ENCODE measurements around the gene KIAA0040.

The KIAA0040 gene

DNA sequence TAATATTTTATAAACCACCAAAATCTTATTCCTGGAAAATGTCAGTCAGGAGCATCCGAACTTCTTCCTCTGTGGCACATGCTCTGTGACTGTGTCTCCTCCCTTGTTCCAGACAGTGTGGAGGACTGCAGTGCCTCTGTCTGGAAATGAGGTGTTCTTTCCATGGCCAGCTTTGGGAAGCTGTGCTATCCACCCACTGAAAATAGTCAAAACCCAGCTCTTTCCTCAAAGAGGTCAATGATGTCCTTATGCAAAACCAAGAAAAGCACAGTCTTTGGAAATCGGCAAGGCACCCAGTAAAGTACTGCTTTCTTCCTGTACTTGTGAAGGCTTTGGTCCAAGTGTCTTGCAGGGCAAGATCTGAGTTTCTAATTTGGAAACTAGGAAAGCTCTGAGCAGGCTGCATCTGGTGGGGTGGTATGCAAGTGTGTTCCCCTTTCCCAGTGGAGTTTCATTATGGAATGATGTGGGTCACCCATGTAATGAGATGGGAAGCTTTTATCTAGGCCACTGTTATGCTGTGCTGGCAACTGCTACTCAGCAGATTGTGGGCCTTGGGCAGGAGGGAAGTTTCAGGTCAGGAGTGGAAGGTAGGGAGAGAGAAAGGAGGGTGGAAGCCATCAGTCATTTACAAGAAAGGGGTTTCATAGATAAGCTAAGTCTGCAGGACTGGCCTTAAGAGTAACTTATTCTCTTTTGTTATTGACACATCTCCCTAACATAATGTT lies 6.0 kb downstream of the KIAA0040 start:
- no peaks in the 10 kb centered on the region for H3K9me3 ChIP-seq (ENCODE audit: control insufficient read depth, low read length)
- 90 to 93% methylated on average over 2 of the region's 2 CpGs for WGBS, 2 experiments
- no peak overlapping the region for H3K27ac ChIP-seq (ENCODE audit: insufficient read depth, low read depth, low read length, poor library complexity, severe bottlenecking)
- no peak overlapping the region for H3K4me3 ChIP-seq (ENCODE audit: insufficient read depth, low read depth, low read length)
- H3K27me3 ChIP-seq (ENCODE audit: control insufficient read depth, insufficient read depth, low read length, poor library complexity, severe bottlenecking), result peaks cover 15% of the 10 kb centered on the region
- no peaks in the 10 kb centered on the region for H3K36me3 ChIP-seq (ENCODE audit: control insufficient read depth, insufficient read depth, low read length)
- peaks cover 5% of the 10 kb centered on the region for H3K4me1 ChIP-seq (ENCODE audit: control insufficient read depth, insufficient read depth, low read length)

DNA sequence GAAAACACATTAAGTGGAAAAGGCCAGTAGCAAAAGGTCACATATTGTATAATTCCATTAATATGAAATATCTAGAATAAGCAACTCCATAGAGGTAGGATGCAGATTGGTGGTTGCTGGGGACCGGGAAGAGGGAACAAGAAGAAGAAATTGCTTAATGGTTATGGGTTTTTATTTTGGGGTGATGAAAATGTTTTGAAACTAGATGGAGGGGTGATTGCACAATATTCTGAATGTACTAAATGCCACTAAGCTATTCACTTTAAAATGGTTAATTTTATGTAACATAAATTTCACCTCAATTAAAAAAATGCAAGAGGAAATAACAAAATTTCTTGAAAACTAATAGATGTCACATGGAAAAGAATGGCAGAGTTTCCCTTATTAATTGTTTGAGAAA lies 6.7 kb downstream of the KIAA0040 start:
- Histone ChIP-seq H3K27me3 (ENCODE audit: control insufficient read depth, insufficient read depth, low read length, poor library complexity, severe bottlenecking) (peaks cover 8% of the 10 kb centered on the region), H3K4me3 (ENCODE audit: insufficient read depth, low read depth, low read length) (no peak overlapping the region), H3K9me3 (ENCODE audit: control insufficient read depth, low read length) (no peaks in the 10 kb centered on the region), H3K4me1 (ENCODE audit: control insufficient read depth, insufficient read depth, low read length) (peaks cover 5% of the 10 kb centered on the region), H3K36me3 (ENCODE audit: control insufficient read depth, insufficient read depth, low read length) (no peaks in the 10 kb centered on the region), H3K27ac (ENCODE audit: insufficient read depth, low read depth, low read length, poor library complexity, severe bottlenecking) (no peak overlapping the region)
- 85 to 96% methylated on average over 1 of the region's 1 CpG for WGBS, 2 experiments

- Histone ChIP-seq H3K27ac (ENCODE audit: insufficient read depth, low read depth, low read length, poor library complexity, severe bottlenecking) (no peak overlapping the region), H3K4me3 (ENCODE audit: insufficient read depth, low read depth, low read length) (no peak overlapping the region), H3K4me1 (ENCODE audit: control insufficient read depth, insufficient read depth, low read length) (peaks cover 5% of the 10 kb centered on the region), H3K36me3 (ENCODE audit: control insufficient read depth, insufficient read depth, low read length) (no peaks in the 10 kb centered on the region), H3K27me3 (ENCODE audit: control insufficient read depth, insufficient read depth, low read length, poor library complexity, severe bottlenecking) (no peaks in the 10 kb centered on the region), H3K9me3 (ENCODE audit: control insufficient read depth, low read length) (no peaks in the 10 kb centered on the region)
- 86 to 88% methylated on average over 5 of the region's 5 CpGs for WGBS, 2 experiments
Measured at GRCh38 chr1:175183586-175183985, 9.0 kb downstream of the KIAA0040 start.

DNA sequence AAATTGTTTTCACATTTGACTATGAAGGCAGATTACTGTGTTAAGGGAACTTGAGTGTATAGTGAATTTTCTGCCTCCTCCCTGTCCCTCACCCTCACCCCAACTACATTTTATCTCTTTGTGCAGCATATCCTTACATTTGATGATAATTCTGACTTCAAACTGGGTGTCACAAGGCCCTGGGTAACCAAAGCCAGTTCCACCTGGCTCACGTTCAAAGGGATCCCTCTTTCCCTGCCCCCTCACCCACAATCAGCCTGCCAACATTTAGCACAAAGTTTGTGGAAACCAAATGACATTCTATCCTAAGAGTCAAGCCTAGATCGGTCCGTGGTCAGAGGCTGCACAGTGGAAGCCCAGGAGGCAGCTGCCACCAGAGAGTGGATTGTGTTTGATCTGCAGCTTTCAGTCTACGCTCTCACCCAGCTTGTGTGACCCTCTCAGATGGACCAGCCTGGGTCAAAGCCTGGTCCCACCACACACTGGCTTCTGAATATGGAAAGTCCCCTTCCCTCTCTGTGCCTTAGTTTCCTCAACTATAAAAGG lies 10.3 kb downstream of the KIAA0040 start:
- Histone ChIP-seq H3K27ac (ENCODE audit: insufficient read depth, low read depth, low read length, poor library complexity, severe bottlenecking) (no peak overlapping the region), H3K36me3 (ENCODE audit: control insufficient read depth, insufficient read depth, low read length) (no peaks in the 10 kb centered on the region), H3K4me3 (ENCODE audit: insufficient read depth, low read depth, low read length) (no peak overlapping the region), H3K9me3 (ENCODE audit: control insufficient read depth, low read length) (no peaks in the 10 kb centered on the region), H3K4me1 (ENCODE audit: control insufficient read depth, insufficient read depth, low read length) (peaks cover 5% of the 10 kb centered on the region), H3K27me3 (ENCODE audit: control insufficient read depth, insufficient read depth, low read length, poor library complexity, severe bottlenecking) (no peaks in the 10 kb centered on the region)
- 92 to 97% methylated on average over 4 of the region's 4 CpGs for WGBS, 2 experiments

DNA sequence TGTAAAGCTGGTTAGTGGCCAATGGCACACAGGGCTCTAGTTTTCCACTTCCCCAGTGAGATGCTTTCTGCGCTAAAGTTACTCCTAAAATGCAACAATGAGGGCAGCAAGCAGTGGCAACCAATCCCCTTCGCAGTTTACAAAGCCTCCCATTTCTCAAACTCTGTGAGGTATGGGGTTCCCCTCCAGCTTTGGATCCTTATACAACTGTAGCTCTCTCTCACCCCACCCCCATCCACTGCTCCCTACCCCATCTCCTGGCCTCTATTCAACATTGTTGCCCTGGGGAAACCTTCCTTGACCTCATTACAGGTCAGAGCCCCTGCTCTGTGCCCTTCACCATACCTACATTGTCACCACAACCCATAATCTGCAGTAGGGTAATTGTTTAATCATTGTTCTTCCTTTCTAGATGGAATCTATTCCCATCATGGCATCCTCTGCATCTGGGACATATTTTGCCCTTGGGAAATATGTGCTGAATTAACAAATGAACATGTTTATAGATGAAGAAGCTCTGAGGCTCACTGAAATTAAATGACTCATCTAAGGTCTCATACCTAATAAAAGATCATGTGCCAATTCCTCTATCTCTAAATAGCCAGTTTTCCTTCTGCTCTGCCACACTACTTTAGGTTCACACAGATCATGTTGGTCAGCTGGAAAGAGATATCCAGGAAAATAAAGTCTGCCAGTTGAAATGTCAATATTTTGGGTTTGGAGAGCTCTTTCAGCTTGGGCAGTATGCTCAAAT lies 12.6 kb downstream of the KIAA0040 start:
- H3K36me3 ChIP-seq (ENCODE audit: control insufficient read depth, insufficient read depth, low read length), result no peaks in the 10 kb centered on the region
- H3K4me1 ChIP-seq (ENCODE audit: control insufficient read depth, insufficient read depth, low read length), result peaks cover 5% of the 10 kb centered on the region
- H3K9me3 ChIP-seq (ENCODE audit: control insufficient read depth, low read length), result no peaks in the 10 kb centered on the region
- H3K27ac ChIP-seq (ENCODE audit: insufficient read depth, low read depth, low read length, poor library complexity, severe bottlenecking), result no peak overlapping the region
- WGBS, 2 experiments, result 92 to 100% methylated on average over 2 of the region's 2 CpGs
- H3K4me3 ChIP-seq (ENCODE audit: insufficient read depth, low read depth, low read length), result no peak overlapping the region
- no peaks in the 10 kb centered on the region for H3K27me3 ChIP-seq (ENCODE audit: control insufficient read depth, insufficient read depth, low read length, poor library complexity, severe bottlenecking)

DNA sequence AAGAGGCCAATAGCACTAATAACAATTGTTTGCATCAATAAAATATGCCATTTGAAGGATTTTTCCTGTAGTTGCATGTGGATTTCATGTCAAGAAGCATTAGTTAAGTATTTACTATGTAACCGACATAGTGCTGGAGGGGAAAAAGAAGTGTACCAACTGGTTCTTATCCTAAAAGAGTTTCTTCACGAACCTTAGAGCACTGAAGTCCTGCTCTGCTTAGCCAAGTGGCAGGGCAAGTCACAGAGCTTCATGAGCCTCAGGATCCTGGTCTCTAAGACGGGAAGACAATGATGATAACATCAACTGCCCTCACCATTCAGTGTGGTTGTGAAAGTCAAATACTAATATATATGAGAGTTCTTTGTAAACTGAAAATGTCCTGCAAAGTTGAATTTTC lies 14.1 kb downstream of the KIAA0040 start:
- H3K4me3 ChIP-seq (ENCODE audit: insufficient read depth, low read depth, low read length), result no peak overlapping the region
- H3K27me3 ChIP-seq (ENCODE audit: control insufficient read depth, insufficient read depth, low read length, poor library complexity, severe bottlenecking), result no peaks in the 10 kb centered on the region
- peaks cover 3% of the 10 kb centered on the region for H3K4me1 ChIP-seq (ENCODE audit: control insufficient read depth, insufficient read depth, low read length)
- H3K9me3 ChIP-seq (ENCODE audit: control insufficient read depth, low read length), result no peaks in the 10 kb centered on the region
- H3K27ac ChIP-seq (ENCODE audit: insufficient read depth, low read depth, low read length, poor library complexity, severe bottlenecking), result no peak overlapping the region
- H3K36me3 ChIP-seq (ENCODE audit: control insufficient read depth, insufficient read depth, low read length), result no peaks in the 10 kb centered on the region
- 91 to 98% methylated on average over 3 of the region's 3 CpGs for WGBS, 2 experiments

- H3K4me1 ChIP-seq (ENCODE audit: control insufficient read depth, insufficient read depth, low read length), result no peaks in the 10 kb centered on the region
- WGBS, 2 experiments, result 88 to 97% methylated on average over 1 of the region's 1 CpG
- no peaks in the 10 kb centered on the region for H3K9me3 ChIP-seq (ENCODE audit: control insufficient read depth, low read length)
- H3K27me3 ChIP-seq (ENCODE audit: control insufficient read depth, insufficient read depth, low read length, poor library complexity, severe bottlenecking), result no peaks in the 10 kb centered on the region
- no peak overlapping the region for H3K4me3 ChIP-seq (ENCODE audit: insufficient read depth, low read depth, low read length)
- no peaks in the 10 kb centered on the region for H3K36me3 ChIP-seq (ENCODE audit: control insufficient read depth, insufficient read depth, low read length)
- H3K27ac ChIP-seq (ENCODE audit: insufficient read depth, low read depth, low read length, poor library complexity, severe bottlenecking), result no peak overlapping the region
Measured at GRCh38 chr1:175178056-175178455, 14.5 kb downstream of the KIAA0040 start.

GRCh38 chr1:175176246-175176645 lies 16.3 kb downstream of the KIAA0040 start:
- no peaks in the 10 kb centered on the region for H3K27me3 ChIP-seq (ENCODE audit: control insufficient read depth, insufficient read depth, low read length, poor library complexity, severe bottlenecking)
- no peaks in the 10 kb centered on the region for H3K4me1 ChIP-seq (ENCODE audit: control insufficient read depth, insufficient read depth, low read length)
- no peaks in the 10 kb centered on the region for H3K9me3 ChIP-seq (ENCODE audit: control insufficient read depth, low read length)
- no peak overlapping the region for H3K27ac ChIP-seq (ENCODE audit: insufficient read depth, low read depth, low read length, poor library complexity, severe bottlenecking)
- no peak overlapping the region for H3K4me3 ChIP-seq (ENCODE audit: insufficient read depth, low read depth, low read length)
- H3K36me3 ChIP-seq (ENCODE audit: control insufficient read depth, insufficient read depth, low read length), result no peaks in the 10 kb centered on the region
- WGBS, 2 experiments, result 100% methylated on average over 1 of the region's 1 CpG; no CpG with 5 or more reads in 1 of the 2 experiments

- H3K36me3 ChIP-seq (ENCODE audit: control insufficient read depth, insufficient read depth, low read length), result no peaks in the 10 kb centered on the region
- H3K27me3 ChIP-seq (ENCODE audit: control insufficient read depth, insufficient read depth, low read length, poor library complexity, severe bottlenecking), result no peaks in the 10 kb centered on the region
- H3K4me1 ChIP-seq (ENCODE audit: control insufficient read depth, insufficient read depth, low read length), result no peaks in the 10 kb centered on the region
- no peak overlapping the region for H3K27ac ChIP-seq (ENCODE audit: insufficient read depth, low read depth, low read length, poor library complexity, severe bottlenecking)
- no peaks in the 10 kb centered on the region for H3K9me3 ChIP-seq (ENCODE audit: control insufficient read depth, low read length)
- 96 to 98% methylated on average over 3 to 4 of the region's 5 CpGs for WGBS, 2 experiments
- no peak overlapping the region for H3K4me3 ChIP-seq (ENCODE audit: insufficient read depth, low read depth, low read length)
Measured at GRCh38 chr1:175174309-175175102, 18.1 kb downstream of the KIAA0040 start.

GRCh38 chr1:175173531-175173930 lies 19.0 kb downstream of the KIAA0040 start:
- Histone ChIP-seq H3K4me1 (ENCODE audit: control insufficient read depth, insufficient read depth, low read length) (no peaks in the 10 kb centered on the region), H3K9me3 (ENCODE audit: control insufficient read depth, low read length) (no peaks in the 10 kb centered on the region), H3K4me3 (ENCODE audit: insufficient read depth, low read depth, low read length) (no peak overlapping the region), H3K27me3 (ENCODE audit: control insufficient read depth, insufficient read depth, low read length, poor library complexity, severe bottlenecking) (no peaks in the 10 kb centered on the region), H3K27ac (ENCODE audit: insufficient read depth, low read depth, low read length, poor library complexity, severe bottlenecking) (no peak overlapping the region), H3K36me3 (ENCODE audit: control insufficient read depth, insufficient read depth, low read length) (no peaks in the 10 kb centered on the region)
- WGBS, 2 experiments, result 94 to 97% methylated on average over 7 of the region's 7 CpGs

All from ectodermal cell (in vitro differentiated cells).